T-helper 9 cell (primary cell): ENCODE data around the gene POLA2.

Experiments used
- DNase-seq: peaks from one replicate; pipeline ENCODE4 v3.0.0-alpha.2; 2020

POLA2 gene

GRCh38 chr11:65288706-65289536 lies 27.2 kb downstream of the POLA2 start:
- no peak for DNase-seq

DNA sequence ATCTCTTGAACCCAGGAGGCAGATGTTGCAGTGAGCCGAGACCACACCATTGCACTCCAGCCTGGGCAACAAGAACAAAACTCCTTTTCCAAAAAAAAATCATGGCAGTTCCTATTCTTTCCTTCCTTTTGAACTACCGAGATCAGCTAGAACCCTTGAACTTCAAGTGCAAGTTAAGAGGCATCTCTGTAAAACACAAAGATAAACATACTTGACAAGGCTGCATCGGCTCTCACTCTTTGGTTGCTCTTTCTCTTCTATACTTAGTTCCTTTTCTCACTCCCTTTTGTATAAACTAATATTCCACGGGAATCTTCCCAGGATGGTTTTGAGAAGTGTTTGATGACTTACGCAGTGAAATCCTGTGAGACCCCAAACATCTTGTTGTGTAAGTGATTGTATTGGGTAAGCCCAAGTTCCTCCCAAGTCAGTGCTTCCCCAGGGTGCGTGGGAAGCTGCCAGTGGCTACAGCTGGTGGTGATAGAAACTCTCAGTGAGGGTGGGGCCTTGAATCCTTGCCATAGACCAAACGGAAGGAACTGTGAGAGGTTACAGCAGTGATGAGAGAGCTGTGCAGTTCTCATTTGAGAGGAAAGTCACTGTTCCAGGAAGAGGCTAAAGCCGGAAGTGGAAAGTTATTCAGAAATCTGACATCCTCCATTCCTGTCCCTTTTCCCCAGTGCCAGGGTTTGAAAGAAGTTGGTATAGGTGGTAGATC lies 28.8 kb downstream of the POLA2 start:
- no peak for DNase-seq

DNA sequence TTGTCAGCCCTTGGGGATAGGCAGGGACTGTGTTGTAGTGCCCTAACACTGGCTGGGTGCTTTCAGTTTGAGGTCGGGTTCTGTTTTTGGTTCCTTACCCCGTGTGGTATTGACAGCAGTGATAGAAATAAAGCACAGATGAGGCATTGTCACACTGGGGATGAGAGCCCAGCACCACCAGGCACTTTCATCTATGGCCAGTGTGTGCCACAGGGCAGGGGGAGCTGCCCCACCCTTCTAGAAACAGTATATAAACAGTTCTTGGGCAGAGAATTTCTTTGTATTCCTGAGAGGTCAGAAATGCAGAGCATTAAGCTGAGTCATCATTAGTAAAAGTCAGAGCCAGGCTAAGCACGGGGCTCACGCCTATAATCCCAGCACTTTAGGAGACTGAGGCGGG lies 29.9 kb downstream of the POLA2 start:
- DNase-seq = no peak

DNA sequence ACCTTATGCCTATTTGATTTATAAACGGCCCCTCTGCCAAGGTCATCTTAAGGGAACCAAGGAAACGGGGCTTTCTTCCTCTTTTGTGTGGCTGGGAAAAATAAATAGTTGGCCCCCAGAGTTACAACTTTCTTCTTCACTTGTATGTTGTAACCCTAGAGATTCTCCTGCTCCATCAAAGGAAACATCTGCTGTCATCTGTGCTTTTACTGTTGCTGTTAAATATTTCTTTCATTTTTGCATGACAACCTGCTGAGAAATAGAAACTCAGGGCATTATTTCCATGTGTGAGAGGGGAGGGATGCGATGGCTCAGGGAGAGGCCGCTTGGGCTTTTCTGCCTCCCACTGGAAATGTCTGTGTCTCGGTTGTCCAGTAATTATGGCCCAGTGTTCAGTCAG lies 31.1 kb downstream of the POLA2 start:
- DNase-seq = no peak

- DNase-seq = no peak
Observed at GRCh38 chr11:65293909-65294381, 32.2 kb downstream of the POLA2 start.

DNA sequence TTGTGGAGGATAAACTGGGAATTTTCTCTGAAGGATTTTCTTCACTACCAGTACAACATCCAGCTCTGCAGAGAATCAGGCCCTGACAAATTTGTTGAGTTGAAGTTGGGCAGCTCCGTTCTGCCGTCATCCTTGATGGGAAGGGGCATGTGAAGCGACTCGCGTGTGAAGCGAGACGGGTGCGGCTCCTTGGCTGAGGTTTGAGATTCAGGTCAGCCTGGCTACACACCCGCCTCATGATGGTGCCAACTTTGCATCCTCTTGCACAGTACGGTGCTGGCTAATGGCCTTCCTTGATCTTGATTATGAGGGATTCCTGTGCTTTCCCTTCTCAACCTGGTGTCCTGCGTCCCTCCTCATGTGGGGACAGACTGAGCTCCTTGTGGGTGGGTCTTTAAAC lies 33.2 kb downstream of the POLA2 start:
- DNase-seq = no peak

DNA sequence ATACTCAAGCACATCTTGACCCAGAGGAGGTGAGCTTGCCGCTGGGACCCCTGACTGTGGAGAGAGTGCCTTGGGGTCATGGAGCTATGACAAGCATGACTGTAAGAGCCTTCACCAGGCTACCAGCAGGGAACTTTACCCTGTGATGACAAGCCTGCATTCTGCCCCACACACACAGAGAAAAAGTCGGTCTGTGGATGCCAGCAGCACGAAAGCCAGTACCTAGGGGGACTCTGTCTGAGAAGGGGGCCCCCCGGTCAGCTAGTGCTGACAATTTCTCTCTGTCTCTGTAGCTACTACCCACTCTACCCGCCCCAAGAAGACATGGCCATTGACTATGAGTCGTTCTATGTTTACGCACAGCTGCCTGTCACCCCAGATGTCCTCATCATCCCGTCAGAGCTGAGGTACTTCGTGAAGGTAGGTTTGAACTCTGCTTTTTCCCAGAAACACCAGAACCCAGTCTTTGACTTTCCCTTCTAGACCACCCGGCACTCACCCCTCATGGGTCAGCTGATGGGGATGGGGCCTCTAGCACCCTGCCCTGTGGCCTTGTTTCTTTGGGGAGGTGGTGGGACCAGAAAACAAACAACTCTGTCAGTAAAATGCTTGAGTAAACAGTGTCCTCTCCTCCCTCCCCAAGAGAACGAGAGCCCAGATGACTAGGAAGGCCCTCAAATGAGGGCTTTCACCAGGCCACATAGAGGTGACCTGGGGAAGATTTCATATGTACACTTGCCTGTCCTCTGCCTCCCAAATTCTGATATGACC lies 34.0 kb downstream of the POLA2 start:
- DNase-seq = no peak

DNA sequence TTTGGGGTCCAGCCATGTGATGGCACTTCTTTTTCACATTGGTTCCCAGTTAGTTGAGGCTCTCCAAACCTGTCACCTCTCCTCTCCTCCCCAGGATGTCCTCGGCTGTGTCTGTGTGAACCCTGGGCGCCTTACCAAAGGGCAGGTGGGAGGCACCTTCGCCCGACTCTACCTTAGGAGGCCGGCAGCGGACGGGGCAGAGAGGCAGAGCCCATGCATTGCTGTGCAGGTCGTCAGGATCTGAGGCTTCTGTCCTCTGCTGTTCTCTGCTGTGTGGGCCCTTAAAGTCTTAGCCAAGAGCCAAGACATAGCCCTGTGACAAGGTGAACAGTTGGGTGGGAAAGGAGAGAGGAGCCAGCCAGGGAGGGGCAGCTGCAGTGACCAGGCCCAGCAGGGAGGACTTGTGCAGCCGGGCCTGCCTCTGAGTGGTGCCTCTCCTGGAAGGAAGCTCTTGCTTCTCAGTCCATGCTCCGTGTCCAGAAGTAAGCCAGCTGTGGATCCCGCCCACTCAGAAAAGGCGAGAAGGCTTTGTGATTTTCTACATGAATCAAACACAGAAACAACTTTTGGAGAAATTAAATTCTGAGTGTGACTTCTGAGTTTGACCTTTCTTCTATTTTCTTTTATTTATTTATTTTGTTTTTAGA lies 35.4 kb downstream of the POLA2 start:
- DNase-seq = no peak

- no peak for DNase-seq
Observed at GRCh38 chr11:65298131-65298535, 36.4 kb downstream of the POLA2 start.

DNA sequence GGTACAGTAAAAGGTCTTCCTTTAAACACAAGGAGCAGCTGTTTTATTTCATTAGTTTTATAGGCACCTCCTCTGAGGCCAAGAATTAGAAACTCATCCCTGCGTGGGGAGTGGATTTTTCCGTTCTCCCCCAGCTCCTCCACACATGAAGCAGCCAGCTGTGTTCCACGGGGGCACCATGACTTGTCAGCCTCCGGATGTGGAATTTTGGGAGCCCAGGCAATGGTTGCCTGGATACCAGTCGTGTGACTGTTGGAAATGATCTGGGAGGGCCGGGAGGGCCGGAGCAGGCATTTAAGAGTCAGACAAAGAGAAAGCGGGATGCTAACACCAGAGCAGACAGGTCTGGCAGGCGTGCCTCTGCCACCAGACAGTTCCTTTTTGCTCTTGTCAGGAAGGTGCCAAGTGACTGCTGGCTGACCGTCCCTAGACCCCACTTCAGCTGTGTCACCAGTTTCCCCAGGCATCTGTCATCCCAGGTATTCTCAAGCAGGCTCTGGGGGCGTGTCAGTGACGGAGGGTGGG lies 37.0 kb downstream of the POLA2 start:
- no peak for DNase-seq

DNA sequence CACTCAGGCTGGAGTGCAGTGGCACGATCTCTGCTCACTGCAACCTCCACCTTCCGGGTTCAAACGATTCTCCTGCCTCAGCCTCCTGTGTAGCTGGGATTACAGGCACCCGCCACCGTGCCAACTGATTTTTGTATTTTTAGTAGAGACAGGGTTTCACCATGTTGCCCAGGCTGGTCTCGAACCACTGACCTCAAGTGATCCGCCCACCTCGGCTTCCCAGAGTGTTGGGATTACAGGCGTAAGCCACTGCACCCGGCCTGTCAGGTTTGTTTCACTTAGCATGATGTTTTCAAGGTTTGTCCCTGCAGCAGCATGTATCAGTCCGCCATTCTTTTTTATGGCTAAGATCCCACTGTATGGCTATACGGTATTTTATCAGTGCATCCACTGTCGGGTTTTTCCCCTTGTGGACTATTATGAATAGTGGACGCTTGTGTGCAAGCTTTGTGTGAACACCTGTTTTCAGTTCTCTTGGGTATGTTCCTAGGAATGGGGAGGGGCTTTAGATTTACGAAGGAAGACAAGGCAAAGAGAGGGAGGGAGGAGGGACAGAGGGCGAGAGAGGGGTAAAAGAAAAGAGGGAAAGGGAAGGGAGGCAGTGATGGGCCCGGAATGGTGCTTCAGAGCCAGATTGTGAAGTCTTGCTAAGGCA lies 39.0 kb downstream of the POLA2 start:
- DNase-seq = no peak

DNA sequence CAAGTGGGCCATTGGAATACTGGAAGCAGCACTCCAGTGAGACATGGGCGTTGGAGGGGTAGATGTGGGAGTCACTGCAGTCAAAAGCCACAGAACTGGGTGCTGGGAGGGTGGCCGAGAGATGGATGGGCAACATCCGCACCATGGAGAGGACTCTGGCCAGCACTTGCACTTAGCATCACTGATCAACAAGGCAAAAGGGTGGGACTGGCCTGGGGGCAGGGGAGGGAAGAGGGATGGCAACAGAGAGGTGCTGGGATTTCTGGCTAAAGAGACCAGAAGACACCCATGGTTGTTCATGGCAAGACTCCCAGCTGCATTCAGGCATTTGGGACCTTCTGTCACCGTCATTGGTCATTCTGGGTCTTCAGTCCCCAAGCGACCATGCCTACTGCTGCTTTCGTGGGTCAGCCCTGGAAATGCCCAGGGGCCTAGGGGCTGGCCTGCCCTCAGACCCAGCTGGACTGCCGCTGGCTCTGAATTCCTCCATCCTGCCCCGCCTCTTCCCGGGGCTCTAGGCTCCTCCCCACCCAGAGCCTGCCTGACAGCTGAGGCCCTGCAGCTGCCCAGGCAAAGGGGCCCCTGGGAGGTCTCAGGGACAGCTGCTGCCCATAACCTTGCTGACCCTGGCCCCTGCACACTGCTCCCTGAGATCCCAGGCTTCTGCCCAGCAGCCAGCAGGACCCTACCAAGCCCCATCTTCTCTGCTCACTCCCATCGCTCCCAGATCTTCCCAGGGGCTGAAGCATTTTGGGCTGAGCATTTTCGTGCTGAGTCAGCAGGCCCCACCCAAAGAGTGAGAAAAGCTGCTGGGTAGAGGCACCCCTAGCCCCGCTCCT lies 39.9 kb downstream of the POLA2 start:
- no peak for DNase-seq

DNA sequence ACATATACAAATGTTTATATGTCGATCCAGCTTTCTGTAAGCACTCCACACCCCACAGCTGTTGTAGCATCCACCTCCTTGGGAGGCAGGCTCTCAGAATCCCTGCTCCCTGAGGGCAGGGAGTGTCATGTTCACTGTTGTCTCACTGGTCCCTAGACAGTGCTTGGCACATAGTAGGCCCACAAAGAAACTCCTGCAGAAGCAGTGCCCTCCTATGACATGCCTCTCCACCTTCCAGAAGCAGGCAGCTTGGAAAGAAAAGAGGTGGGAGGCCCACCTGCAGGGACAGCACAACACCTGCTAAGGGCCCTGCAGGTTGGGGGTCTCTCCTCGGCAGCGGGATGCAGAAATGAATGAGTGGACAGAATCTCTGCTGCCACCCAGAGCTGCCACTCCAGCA lies 41.8 kb downstream of the POLA2 start:
- DNase-seq = no peak

- no peak for DNase-seq
Observed at GRCh38 chr11:65304110-65304509, 42.3 kb downstream of the POLA2 start.

DNA sequence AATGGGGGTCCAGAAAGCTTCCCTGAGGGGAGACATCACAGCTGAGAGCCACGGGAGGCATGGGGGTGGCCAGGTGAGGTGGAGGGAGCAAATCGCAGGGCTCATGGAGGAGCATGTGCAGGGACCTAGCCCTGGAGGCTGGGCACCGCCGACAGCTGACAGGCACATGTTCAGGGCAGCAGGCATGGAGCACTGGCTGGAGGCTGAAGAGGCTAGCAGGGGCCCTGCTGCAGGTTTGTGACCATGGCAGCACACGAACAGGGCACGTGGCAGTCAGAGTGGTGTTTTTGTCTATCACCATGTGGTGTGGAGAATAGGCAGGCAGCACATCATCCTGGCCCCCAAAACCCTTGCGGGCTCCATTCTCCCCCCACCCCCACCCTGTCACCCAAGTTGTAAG lies 42.9 kb downstream of the POLA2 start:
- DNase-seq = no peak

DNA sequence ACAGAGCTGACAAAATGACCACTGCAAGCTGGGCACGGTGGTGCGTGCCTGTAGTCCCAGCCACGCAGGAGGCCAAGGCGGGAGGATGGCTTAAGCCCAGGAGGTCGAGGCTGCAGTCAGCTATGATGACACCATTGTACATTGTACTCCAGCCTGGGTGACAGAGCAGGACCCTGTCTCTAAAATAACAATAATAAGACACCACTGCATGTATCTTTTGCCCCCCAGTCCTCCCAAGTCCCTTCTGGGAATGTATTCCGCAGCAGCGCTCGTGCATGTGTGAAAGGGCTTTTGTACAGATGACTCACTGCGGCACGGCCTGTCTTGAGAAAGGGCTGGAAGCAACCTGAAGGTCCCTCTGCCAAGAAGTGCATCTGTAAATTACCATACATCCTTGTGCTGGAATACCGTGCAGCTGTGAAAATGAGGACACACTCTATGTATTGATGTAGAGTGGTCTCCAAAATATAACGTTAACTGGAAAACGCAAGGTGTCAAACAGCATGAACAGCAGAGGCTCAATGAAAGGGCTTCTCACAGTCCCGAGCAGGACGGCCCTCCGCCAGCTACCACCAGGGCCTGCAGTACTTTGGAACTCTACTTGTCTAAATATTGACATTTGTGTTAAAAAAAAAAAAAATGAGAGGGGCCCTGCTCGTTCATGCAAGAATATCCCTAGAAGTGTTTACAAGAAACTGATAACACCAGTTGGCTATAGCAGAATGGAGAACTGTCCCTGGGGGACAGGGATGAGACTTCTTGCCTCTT lies 43.9 kb downstream of the POLA2 start:
- no peak for DNase-seq

GRCh38 chr11:65307298-65308229 lies 45.8 kb downstream of the POLA2 start:
- DNase-seq = no peak

DNA sequence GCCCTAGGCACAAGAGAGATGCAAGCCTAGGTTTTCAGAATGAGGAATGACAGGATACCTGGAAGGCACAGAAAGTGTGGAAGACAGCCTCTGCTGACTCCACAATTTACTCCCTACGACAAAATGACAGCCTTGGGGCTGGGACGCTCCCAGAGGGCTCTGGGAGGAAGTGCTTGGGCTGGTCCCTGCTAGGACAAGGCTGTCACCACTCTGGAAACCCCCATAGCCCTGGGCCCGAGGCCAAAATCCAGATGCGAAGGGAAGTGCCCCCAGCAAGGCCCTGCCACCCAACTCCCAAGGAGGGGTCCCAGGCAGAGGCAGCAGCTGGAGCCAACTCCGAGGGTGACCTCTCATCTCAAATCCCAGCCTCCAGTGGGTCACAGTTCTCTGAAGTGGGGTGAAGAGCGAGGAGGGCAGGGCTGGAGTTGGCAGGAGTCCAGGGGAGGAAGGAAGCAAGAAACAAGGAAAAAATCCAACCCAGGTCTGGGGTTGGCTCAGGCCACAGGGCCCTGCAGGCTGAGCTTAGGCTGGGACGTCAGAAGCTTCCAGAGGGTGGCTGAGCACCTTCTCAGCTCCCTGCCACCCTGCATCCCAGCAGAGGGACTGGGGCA lies 46.6 kb downstream of the POLA2 start:
- no peak for DNase-seq

- DNase-seq = no peak
Observed at GRCh38 chr11:65309006-65309405, 47.2 kb downstream of the POLA2 start.
